Kidney tubule cell (primary cell): ENCODE data around the gene AXDND1.

Source experiments
- DNase-seq: peaks from one replicate; pipeline ENCODE4 v3.0.0-alpha.2; 2018; ENCODE audit warnings: low spot score

The AXDND1 gene

DNA sequence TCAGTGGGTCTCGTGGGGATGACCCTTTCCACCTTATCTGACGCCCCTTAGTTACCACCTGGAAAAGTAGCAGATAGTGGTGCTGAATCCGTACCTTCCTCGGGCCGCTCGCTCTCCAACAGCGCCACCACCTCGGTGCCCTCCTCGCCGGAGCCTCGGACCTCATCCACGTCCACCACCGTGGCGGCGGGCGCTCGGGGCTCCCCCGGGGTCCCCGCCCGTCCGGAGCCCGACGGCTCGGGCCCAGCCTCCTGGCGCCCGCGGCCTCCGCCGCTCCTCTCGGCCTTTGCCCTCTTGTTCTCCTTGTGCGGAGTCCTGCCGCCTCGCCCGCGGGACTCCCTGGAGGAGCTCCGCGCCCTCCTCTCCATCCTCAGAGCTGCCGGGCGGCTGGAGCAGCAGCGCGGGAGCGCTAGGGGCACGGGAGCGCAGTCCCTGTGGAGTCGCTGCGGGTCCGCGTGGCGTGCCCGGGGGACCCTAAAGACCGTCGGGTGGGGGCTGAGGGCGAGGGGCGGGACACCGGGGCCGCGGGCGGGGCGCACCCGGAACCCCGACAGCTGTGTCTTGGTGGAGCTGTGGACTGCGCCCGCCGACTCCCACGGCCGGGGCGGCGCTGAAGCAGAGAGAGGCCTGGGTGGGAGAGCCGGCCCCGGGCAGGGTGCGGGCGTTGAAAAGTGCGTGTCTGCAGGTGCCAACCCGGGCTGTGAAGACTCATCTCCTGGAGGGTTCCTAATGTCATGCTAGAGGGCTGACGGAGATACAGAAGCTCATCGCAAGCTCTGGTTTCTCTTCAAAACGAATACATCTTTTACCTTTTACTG lies 209.9 kb downstream of the AXDND1 start, which contains the start of gene NPHS2:
NPHS2 (minus strand) TSS at position 452 of the 818 bp plus-strand sequence; CDS start at position 368, 84 bp downstream.
- DNase-seq, result no peak

DNA sequence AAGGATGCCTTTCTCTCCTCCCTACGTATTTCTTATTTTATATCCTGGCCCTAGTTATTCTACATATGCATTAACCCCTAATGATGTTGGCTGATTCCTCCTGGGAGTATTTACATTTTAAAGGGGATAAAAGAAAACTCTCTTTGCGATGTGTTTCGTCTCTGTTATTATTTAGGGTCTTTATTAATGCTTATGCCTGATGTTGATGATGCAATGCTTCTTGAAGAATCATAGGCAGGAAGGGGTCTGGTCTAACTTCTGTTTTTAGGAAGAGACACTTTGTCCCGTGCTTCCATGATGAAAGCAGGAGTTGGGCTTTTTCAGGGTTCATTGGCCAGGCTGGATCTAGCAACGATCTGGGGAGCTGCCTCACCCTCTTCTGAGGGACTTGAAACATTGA lies 210.7 kb downstream of the AXDND1 start:
- DNase-seq, result no peak

DNA sequence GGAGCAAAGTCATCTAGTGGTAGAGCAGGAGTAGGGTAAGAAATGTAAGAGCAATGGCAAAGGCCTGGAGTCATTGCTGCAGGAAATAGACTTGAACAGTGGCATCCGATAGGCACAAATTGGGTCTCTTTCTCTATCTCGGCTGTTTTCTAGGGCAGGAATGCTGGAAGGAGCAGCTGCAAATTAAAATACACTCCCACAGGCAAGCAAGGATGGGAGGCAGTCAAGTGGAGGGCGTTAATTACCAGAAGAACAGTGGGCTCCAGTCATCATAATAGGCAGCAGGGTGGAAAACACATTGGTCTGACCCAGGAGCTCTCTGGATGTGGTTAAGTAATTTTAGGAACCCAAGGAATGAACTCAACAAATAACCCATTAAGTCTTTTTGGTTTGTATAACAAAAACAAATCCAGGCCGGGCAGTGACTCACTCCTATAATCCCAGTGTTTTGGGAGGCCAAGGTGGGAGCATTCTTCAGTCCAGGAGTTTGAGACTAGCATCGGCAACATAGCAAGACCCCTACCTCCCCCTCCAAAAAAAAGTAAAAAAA lies 218.1 kb downstream of the AXDND1 start:
- no peak for DNase-seq

DNA sequence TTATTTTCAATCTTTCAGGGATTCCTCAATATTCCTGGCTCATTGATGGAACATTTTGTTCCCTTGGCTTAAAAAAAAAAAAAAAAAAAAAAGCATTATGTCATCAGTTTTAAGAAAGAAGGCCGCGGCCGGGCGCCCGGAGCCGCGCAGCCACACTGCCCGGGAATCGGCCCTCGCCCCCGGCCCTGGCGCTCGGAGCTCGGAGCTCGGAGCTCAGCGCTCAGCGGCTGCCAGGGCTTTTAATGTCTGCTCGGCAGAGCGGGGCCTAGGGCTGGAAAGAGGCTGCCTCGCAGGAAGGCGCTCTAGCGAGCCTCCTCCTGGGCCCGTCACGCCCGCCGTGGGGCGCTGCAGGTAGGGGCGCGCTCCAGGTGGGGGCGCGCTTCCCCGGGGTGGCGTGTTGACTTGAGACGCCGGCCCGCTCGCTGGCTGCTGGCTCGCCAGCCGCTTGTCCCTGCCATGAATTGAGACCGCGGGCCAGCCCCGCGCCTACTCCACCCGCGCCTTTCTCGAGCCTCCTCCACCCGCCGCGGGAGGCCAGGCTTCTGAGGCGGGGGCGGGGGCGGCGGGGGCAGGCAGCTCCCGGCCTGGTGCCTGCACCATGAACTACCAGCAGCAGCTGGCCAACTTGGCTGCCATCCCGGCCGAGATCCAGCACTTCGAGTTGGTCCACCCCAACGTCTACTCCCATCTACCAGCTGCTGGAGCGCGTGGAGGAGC lies 220.5 kb downstream of the AXDND1 start:
- peak; percentile 68 for DNase-seq

DNA sequence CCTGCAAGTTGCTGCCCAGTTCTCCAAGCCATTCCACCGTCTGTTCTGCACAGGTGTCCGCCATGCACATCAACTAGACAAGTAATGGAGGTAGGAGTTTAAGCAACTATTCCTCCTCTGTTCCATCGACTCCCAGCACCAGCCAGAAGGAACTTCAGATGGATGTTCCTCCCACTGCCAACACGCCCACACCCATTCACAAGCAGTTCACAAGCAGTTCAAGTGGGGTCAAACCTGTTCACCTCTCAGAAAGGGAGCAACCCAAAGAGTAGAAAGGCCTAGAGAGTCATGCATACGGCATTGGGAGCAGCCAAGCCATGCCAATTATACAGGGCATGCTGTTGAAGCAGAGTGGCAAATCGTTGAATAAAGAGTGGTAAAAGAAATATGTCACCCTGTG lies 221.6 kb downstream of the AXDND1 start:
- DNase-seq, result no peak

DNA sequence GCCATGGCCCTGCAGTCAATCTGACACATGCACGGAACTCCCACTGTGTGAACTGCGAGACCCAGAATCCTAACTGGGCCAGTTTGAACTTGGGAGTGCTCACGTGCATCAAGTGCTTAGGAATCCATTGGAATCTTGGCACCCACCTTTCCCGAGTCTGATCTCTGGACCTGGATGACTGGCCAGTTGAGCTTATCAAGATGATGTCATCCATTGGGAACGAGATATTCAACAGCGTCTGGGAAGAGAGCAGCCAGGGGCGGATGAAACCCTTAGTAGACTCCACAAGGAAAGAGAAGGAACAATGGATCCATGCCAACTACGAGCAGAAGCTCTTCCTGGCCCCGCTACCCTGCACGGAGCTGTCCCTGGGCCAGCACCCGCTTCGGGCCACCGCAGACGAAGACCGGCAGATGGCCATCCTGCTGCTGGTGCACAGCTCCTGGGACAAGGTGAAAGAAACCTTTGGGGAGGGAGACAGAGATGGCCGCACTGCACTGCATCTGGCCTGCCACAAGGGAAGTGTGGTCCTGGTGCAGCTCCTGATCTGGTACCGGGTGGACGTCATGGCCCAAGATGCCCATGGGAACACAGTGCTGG lies 222.8 kb downstream of the AXDND1 start:
- DNase-seq, result peak; percentile 13

DNA sequence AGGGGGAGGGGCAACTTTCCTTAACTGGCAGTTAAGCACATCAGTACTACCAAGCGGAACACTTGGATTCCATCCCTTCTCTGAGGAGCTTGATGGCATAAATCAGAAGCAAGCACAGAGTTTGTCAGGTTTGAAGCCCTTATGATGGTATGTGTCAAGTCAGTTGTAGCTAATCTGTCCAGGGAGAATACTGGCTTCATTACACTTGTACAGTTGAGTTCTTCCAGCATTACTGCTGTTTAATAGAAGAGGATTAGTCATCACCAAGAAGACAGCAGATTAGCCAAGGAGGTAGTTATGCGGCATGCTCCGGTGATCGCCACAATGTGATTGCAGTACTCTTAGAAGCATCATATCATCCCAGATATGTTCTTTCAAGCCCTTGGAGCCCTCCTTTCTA lies 223.7 kb downstream of the AXDND1 start:
- DNase-seq, result peak; percentile 88

DNA sequence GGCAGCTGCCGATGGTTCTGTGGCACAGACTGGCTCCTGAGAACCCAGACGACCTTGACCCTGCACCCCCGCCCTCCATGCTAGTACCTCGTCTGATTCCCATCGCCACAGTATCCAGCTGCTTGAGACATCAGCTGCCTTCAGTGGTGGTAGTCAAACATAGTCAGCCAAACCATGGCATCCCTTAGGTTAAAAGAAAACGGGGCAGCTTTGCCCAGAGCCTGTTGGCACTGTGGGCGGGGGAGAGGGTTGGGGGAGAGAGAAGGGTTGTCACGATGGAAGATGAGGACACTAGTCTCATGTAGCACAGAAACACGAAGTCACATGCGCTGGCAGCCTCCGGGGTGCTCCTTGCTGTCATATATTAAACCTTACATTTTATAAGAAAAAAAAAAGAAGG lies 224.9 kb downstream of the AXDND1 start:
- no peak for DNase-seq

DNA sequence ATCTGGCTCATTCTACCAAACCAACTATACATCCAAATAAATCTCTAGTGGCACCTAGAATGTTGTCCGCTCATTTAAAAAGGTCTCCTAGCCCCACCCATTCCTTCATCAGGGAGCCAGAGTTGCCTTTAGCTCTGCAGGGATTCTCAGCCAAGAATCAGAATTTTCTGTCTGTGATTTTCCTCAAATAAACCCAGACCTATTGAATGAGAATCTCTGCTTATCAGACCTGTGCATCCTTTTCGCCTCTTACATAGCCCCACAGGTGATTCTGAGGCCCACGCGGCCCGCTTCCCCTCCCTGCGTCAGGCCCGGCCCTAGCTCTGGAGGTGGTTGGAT lies 225.5 kb downstream of the AXDND1 start:
- no peak for DNase-seq

DNA sequence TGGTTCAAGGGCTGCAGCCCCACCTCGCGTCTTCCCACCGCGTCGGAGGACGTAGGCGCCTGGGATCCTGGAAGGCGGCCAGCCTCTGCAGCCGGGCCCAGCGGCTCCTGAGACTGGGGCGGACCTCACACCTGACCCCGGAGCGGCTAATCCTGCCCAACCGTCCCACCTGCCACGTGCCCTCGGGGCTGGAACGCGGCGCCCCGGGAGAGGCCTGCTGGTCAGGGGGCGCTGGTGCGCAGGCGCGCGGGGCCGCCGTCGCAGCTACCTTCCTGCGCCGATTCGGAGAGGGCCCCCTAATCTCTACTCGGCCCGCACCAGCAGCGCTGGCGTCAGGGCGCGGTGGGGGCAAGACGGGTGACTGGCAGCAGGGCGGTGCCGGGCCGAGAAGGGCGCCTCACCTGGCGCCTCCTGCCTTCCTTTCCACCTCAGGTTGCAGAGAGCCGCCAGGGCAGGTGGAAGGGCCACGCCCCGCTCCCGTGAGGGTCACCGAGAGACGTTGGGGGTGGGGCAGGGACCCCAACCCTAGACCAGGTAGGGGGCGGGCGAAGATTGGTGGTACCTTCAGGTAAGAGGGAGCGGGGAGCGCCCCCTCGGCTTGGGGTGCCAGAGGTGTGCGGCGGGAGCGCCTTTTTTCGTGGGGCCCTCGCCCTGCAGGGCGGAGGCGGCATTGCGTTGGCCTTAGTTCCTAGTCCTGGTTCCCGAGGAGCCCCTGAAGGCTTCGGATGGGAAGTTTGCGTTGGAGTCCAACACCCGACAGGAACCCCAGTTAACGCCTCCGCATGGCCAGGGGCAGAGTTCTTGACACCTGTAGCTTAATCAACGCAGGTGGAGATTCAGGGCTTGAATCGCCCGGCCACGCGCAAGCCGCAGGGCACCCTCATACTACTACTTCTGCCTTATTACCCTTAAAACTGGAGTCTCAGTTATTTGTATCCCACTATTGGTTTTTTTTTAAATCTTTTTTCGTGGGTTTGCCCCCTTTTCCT lies 226.1 kb downstream of the AXDND1 start, which contains the start of gene TDRD5:
TDRD5 (plus strand) TSS at position 241 of the 989 bp plus-strand sequence. CDS start 784 bp downstream, outside the sequence.
- DNase-seq, result peak; percentile 25

DNA sequence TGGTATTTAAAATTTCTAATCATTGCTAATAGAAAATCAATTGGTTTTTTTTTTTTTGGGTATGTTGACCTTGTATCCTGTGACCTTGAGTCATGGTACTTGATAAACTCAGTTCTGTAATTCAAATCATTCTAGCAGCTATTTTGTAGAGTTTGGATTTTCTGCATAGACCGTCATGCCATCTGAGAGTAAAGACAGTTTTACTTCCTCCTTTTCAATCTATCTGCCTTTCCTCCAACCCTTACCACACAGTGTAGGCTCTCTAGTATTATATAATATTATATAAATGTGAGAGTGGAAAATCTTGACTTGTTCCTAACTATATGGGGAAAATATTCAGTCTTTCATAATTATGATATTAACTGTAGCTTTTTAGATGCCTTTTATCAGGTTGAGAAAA lies 232.9 kb downstream of the AXDND1 start:
- DNase-seq, result no peak

DNA sequence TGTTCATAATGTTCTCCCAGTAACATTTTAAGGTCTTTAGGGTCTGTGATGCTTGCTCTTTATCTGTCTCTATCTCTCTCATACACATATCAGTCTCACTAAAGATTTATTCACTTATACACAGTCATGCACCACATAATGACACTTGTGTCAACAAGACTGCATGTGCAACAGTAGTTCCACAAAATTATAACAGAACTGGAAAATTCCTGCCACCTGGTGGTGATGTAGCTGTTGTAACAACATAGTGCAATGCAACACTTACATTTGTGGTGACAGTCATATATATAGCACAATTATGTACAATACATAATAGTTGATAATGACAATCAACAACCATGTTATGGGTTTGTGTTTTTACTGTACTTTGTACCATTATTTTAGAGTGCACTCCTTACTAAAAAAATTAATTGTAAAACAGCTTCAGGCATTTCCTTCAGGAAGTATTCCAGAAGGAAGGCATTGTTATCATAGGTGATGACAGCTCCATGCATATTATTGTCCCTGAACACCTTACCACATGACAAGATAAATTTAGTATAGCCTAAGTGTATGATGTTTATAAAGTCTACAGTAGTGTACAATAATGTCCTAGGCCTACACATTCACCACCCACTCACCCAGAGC lies 234.0 kb downstream of the AXDND1 start:
- DNase-seq, result peak; percentile 59

DNA sequence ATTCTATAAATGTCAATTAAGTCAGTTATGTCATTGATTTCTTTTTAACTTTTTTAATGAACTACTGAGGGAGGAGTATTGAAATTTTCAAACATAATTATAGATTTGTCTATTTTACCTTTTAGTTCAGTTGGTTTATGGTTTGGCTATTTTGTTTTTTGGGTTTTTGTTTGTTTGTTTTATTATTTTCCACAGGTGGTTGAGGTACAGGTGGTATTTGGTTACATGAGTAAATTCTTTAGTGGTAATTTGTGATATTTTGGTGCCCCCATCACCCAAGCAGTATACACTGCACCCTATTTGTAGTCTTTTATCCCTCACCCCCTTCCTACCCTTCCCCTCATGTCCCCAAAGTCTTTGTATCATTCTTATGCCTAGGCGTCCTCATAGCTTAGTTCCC lies 235.3 kb downstream of the AXDND1 start:
- no peak for DNase-seq
